RWPE1 (cell line): Measurements from ENCODE around the gene OTOGL.
A peak's percentile ranks its signal among the peaks of the same experiment; 100 is the strongest.

Source experiments
- CTCF ChIA-PET: fragments of 350-600 bp; sonication (Branson Sonifier 250); formaldehyde crosslinking; extraction: SDS; loops from one replicate; lab custom pipeline; 2021; lab: Yijun Ruan, JAX
- POLR2A ChIA-PET: fragments of 400-600 bp; formaldehyde crosslinking; extraction: SDS; loops from one replicate; lab custom pipeline; 2020; ENCODE audit warnings: antibody characterized with exemption; ENCODE audit not compliant: low non-redundant PET; lab: Yijun Ruan, JAX
- DNase-seq: peaks from one replicate; pipeline ENCODE4 v3.0.0; 2012; ENCODE audit warnings: low spot score
- H3K27ac ChIP-seq: fragments of 450-650 bp; 2 replicates; pipeline ENCODE4 v1.5.1; 2017
- TF ChIP-seq, protein P1 (sequence below): fragments of 450-650 bp; conservative IDR thresholded peaks from 2 replicates; pipeline ENCODE4 v1.5.1; 2017; ENCODE audit warnings: low read depth, mild to moderate bottlenecking

Gene OTOGL

DNA sequence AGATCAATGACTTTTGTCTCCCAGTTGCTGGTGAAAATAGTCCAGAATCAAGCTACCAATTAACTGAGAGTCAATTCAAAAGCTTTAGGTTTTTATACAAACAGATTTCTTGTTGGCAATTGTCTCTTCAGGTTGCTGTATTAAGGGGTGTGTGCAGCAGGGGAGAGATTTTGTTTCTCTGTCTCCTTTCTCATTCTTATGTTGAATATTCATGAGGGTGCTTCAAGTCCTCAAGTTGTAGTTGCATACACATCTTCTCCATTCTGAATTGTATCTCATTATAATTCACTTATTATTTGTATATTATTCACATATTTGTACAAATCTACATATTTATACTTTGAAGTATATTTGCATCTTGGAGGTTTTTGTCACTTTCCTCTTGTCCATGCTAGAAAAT is 218.0 kb downstream of the OTOGL start:
- no peak for DNase-seq
- TF ChIP-seq, protein P1, sequence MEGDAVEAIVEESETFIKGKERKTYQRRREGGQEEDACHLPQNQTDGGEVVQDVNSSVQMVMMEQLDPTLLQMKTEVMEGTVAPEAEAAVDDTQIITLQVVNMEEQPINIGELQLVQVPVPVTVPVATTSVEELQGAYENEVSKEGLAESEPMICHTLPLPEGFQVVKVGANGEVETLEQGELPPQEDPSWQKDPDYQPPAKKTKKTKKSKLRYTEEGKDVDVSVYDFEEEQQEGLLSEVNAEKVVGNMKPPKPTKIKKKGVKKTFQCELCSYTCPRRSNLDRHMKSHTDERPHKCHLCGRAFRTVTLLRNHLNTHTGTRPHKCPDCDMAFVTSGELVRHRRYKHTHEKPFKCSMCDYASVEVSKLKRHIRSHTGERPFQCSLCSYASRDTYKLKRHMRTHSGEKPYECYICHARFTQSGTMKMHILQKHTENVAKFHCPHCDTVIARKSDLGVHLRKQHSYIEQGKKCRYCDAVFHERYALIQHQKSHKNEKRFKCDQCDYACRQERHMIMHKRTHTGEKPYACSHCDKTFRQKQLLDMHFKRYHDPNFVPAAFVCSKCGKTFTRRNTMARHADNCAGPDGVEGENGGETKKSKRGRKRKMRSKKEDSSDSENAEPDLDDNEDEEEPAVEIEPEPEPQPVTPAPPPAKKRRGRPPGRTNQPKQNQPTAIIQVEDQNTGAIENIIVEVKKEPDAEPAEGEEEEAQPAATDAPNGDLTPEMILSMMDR, result no peak
- ChIA-PET POLR2A (no interaction called here), CTCF (no interaction called here)
- no peak overlapping the region for H3K27ac ChIP-seq

DNA sequence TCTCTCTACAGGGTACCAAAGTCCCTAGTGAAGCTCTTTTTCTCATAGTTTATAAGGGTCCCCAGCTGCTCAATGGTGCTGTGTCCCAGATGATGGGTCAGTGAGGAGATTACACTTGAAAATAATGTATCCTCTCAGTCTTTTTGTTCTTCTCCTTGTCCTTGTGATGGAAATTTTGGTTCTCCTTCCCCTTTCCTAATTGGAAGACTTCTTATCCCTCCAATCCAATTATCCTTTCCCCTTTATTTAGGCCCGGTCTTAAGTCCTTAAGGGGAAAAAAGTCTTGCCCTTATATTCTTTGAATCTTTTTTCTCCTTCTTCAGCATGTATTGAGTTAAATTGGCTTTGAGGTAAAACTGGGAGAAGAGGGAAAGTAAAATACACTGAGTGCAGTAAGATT is 218.6 kb downstream of the OTOGL start:
- CTCF ChIA-PET, result no interaction called here

DNA sequence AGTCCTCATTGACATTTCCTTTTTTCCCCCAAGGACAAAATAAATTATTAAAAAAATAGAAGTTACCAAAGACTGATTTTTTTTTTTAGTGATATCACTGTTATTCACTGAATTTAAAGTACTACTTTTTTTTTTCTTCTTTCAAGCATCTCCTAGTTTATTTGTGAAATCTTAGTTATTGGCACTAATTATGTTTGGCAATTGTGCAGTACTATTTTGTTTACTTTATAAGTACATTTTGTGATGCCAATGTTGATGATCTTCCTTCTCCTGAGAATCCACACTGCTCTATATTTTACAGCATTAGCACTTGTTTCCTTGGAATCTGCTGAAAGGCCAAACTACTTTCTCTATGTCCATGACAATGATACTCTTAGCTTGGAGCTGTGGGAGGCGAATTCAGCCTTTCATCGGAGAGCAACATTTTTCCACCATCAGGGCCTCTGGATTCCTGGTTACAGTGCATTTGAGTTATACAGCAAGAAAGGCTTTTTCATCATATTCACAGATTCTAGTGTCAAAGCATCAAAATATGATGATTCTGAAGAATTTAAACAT is 220.9 kb downstream of the OTOGL start:
- no peak for DNase-seq
- TF ChIP-seq, protein P1, result no peak
- POLR2A ChIA-PET, result no interaction called here
- no peak overlapping the region for H3K27ac ChIP-seq
- CTCF ChIA-PET, result no interaction called here

More for the DNA sequence above, 218.6 kb downstream of the OTOGL start:
- DNase-seq, result no peak
- no peak overlapping the region for H3K27ac ChIP-seq
- POLR2A ChIA-PET, result no interaction called here
- TF ChIP-seq, protein P1, result no peak

DNA sequence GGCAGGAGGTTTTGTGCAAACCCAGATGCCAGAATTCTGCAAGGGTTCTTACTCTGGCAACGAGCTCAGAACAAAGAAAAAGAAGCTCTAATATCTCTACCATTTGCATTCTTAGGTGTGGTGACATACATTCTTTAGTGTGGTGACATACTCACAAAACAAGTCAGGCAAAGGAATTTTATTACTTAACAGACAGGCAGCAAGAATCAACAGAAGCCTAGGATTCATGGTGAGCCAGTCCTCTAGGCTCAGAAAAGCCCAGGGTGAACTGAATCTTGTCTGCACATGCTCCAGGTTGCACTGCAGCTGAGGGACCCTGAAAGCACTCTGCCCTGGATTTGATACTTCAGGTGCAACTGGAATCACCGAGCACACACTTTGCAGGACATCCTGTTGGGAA is 222.3 kb downstream of the OTOGL start:
- CTCF ChIA-PET, result no interaction called here
- POLR2A ChIA-PET, result no interaction called here
- H3K27ac ChIP-seq, result no peak overlapping the region
- peak; percentile 17 for DNase-seq
- TF ChIP-seq, protein P1, result no peak

DNA sequence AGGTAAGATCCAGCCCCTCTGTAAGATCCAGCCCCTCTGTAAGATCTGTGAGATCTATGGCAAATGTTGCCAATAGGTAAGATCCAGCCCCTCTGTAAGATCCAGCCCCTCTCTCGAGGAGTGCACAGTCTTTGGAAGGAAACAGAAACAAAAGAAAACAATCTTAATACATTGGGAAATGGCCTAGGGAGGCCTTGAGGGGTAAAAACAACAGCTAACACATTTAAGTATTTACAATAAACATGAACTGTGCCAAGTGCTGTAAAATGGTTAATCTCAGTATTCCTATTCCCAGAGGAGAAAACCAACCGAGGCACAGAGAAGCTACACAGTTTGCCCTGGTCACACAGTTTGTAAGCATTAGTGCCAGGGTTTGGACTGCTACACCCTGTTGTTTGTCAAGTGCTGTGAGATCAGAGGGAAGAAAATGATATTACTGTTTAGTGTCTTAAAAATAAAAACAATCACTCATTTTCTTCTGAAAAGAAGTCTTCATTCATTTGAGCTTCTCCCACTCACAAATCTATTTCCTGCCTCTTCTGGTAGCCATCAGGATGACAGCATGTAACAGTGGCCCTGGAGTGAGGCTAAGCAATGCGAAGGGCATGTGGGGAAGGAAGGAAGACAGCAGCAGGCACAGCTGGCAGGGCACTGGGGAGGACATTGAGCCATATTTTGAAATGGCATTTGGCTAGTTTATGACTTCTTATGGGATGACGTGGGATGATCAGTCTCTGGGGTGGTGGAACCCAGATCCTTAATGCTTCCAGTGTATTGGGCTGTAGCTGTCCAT is 226.0 kb downstream of the OTOGL start:
- no peak overlapping the region for H3K27ac ChIP-seq
- DNase-seq, result no peak
- TF ChIP-seq, protein P1, result no peak
- CTCF ChIA-PET, result no interaction called here
- POLR2A ChIA-PET, result no interaction called here

DNA sequence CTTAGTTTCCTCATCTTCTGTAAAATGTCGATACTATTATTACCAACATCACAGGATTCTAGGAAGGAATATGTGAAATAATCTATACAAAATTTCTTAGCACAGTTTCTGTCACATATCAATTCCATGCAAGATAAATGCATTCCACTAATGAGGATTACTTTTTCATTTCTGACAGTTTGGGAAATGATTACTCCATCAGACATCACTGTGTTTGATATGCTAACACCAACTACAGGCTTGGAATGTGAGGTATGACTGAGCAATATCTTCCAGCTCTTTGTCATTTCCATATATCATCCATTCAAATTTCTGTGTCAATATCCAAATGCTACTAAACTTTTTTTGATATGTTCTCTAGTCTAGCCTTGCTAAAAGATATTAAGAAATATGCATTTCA is 233.5 kb downstream of the OTOGL start:
- H3K27ac ChIP-seq, result no peak overlapping the region
- TF ChIP-seq, protein P1, result no peak
- ChIA-PET CTCF (no interaction called here), POLR2A (no interaction called here)
- DNase-seq, result no peak
